Skin of body (tissue), 2 donors: ENCODE measurements around the gene SELENOO. TPM values are rescaled to one million over a fixed set of nuclear protein-coding genes. Genes with fewer than 3 reads are reported as not detected.
"Not testable (repeated sequence)": the region's sequence is repeated elsewhere in the genome, so short reads cannot be mapped to it uniquely, and the experiment has no call there.

Source experiments
- DNase-seq: peaks from one replicate; lab custom pipeline; 2025; lab: John Stamatoyannopoulos, UW
- total RNA-seq: library from RNA; depleted of rRNA; stranded (reverse); fragments of >200 nt; gene quantifications from one replicate; pipeline ENCODE4 v1.2.3, GENCODE V29; 2014

The SELENOO gene, protein sequence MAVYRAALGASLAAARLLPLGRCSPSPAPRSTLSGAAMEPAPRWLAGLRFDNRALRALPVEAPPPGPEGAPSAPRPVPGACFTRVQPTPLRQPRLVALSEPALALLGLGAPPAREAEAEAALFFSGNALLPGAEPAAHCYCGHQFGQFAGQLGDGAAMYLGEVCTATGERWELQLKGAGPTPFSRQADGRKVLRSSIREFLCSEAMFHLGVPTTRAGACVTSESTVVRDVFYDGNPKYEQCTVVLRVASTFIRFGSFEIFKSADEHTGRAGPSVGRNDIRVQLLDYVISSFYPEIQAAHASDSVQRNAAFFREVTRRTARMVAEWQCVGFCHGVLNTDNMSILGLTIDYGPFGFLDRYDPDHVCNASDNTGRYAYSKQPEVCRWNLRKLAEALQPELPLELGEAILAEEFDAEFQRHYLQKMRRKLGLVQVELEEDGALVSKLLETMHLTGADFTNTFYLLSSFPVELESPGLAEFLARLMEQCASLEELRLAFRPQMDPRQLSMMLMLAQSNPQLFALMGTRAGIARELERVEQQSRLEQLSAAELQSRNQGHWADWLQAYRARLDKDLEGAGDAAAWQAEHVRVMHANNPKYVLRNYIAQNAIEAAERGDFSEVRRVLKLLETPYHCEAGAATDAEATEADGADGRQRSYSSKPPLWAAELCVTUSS
- 10.7 TPM for total RNA-seq

GRCh38 chr22:50200461-50201190 lies at the start of gene SELENOO:
Gene SELENOO (plus strand): TSS chr22:50201011. CDS start chr22:50201037, 26 bp downstream.
- peak; percentile 55 for DNase-seq

GRCh38 chr22:50151571-50152537 lies 49.0 kb upstream of the SELENOO start:
- DNase-seq: no peak

- no peak for DNase-seq
Measured at GRCh38 chr22:50153056-50153755, 47.6 kb upstream of the SELENOO start.

GRCh38 chr22:50153756-50154140 lies 47.1 kb upstream of the SELENOO start:
- no peak for DNase-seq

DNA sequence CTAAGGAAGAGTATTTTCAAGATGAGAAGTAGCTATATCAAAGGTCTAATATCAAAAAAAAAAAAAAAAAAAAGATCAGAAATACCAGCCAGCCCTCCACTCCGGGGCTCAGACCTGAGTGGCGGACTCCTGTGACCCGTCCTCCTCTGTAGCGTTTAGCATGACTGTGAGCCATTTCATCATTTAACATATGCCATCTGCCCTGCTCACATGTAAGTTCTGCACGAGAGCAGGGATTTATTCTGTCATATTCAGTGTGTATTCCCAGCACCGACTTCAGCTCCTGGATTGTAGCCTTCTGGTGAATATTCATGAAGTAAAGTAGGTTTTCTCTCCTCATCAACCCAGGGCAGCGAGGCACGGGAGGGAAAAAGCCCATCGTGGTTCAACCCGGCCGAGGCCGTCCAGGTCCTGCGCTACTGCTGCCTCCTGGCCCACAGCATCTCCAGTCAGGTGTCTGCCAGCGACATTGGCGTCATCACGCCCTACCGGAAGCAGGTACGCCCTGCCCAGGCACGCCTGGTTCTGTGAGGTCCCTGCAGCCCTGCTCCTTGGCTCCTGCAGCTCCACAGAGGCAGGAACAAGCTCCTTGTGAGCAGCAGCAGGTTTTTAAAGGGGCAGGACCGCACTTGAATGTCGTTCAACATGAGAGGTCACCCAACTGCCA lies 43.0 kb upstream of the SELENOO start:
- DNase-seq: no peak

DNA sequence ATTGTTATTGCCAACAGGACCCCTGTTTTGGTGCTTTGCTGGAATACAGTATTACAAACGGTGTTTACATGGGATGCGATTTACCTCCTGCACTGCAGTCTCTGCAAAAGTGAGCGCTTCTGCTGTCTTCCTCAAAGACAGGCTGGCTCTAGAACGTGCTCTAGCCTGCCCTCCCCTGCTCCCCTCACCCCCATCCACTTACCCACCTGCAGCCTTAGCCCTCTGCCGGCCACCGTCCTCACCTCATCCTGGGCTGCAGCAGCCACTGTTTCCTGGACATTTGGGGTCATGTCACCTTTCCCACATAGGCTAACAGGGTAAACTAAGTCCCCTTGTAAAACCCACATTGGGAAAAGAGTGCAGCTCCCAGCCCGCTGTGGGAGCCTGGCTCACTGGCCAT lies 39.9 kb upstream of the SELENOO start:
- DNase-seq: no peak

- DNase-seq: no peak
Measured at GRCh38 chr22:50161508-50162390, 39.1 kb upstream of the SELENOO start.

DNA sequence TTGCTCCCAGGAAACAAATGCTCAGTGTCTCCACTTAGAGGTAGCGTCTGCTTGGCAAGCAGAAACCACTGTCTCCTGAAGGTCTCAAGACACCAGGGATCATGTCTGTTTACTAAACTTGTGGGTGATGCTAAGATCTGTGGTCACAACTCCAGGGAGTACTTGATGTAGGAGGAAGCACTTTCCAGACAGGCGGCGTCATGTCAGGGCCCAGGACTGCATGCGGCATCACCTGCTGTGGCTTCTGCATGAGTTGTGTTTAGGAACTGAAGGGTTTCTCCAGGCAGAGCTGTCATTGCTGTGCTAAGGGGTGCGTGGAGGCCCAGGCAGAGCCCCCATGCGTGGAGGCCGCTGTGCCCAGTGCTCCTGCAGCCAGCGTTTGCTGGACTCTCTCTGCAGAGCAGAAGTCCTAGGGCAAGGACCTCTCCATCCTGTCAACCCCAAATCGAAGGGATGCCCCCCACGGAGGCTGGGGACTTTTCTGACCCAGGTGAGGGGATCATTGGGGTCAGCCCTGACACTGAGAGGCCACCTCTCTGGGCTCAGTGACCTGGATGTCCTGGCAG lies 38.3 kb upstream of the SELENOO start:
- no peak for DNase-seq

GRCh38 chr22:50165436-50166123 lies 35.2 kb upstream of the SELENOO start:
- DNase-seq: no peak

DNA sequence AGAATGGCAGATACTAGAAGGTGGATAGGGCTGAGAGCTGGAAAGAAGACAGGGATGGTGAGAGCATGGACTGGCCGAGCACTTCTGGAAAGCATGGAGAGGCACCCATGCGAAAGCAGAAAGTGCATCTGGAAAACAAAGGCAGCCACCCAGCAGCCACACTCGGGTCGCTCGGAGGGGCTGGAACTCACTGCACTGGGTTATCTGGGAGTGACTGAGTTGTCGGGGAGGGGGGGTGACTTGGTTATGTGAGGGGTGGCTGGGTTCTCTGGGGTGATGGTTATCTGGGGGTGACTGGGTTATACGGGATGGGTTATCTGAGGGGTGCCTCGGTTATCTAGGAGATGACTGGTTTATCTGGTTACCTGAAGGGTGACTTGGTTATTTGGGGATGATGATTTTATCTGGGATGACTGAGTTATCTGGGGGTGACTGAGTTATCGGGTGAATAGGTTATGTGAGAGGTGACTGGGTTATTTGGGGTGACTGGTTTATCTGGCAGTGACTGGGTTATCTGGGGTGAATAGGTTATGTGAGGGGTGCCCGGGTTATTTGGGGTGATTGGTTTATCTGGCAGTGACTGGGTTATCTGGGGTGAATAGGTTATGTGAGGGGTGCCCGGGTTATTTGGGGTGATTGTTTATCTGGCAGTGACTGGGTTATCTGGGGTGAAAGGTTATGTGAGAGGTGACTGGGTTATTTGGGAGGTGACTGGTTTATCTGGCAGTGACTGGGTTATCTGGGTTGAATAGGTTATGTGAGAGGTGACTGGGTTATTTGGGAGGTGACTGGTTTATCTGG lies 32.9 kb upstream of the SELENOO start:
- no peak for DNase-seq

GRCh38 chr22:50168490-50169180 lies 32.2 kb upstream of the SELENOO start:
- not testable (repeated sequence) for DNase-seq

- DNase-seq: no peak
Measured at GRCh38 chr22:50169181-50169759, 31.5 kb upstream of the SELENOO start.

- DNase-seq: no peak
Measured at GRCh38 chr22:50169774-50170341, 31.0 kb upstream of the SELENOO start.

- DNase-seq: no peak
Measured at GRCh38 chr22:50170453-50171318, 30.1 kb upstream of the SELENOO start, which contains the start of gene PANX2. Gene PANX2 (plus strand): TSS chr22:50170731. CDS start chr22:50170731, 0 bp downstream.
